Left lung (tissue), 10 donors: ENCODE data around the gene ATXN2L. TPM values are rescaled to one million over a fixed set of nuclear protein-coding genes. Genes with fewer than 3 reads are reported as not detected.
A peak's percentile ranks its signal among the peaks of the same experiment; 100 is the strongest.
"Not testable (repeated sequence)": the region's sequence is repeated elsewhere in the genome, so short reads cannot be mapped to it uniquely, and the experiment has no call there.

Source experiments
- ATAC-seq: fragments of 200-7000 bp; cut with Tn5 transposase; one replicate; pipeline ENCODE4 v1.9.1; 2020; ENCODE audit warnings: moderate library complexity
- DNase-seq, 4 donors: peaks; one replicate each; pipeline ENCODE4 v3.0.0-alpha.2; 2013 to 2020
- H3K27ac ChIP-seq, 2 donors: fragments of 200-600 bp; sonication (generic) in 1 of 2; one replicate each; pipeline versions ENCODE4 v1.5.0 to v1.8.0; 2020 to 2021
- H3K27me3 ChIP-seq, 2 donors: fragments of 200-600 bp; sonication (generic) in 1 of 2; one replicate each; pipeline versions ENCODE4 v1.5.0 to v1.8.0; 2020 to 2021
- H3K36me3 ChIP-seq, 2 donors: fragments of 200-600 bp; sonication (generic) in 1 of 2; one replicate each; pipeline versions ENCODE4 v1.5.0 to v1.8.0; 2020 to 2021
- H3K4me1 ChIP-seq, 2 donors: fragments of 200-600 bp; one replicate each; pipeline ENCODE4 v1.8.0; 2021
- H3K4me3 ChIP-seq, 2 donors: fragments of 200-600 bp; sonication (generic) in 1 of 2; one replicate each; pipeline versions ENCODE4 v1.5.0 to v1.8.0; 2020 to 2021; ENCODE audit warnings: mild to moderate bottlenecking in 1 of 2
- H3K9me3 ChIP-seq, 2 donors: fragments of 200-600 bp; sonication (generic) in 1 of 2; one replicate each; pipeline versions ENCODE4 v1.5.0 to v1.8.0; 2020 to 2021
- CTCF ChIP-seq, 2 donors: fragments of 200-600 bp; sonication (generic) in 1 of 2; IDR thresholded peaks; one replicate each; pipeline versions ENCODE4 v1.5.0 to v1.8.0; 2021; ENCODE audit warnings: antibody characterized with exemption in 2 of 2
- intact Hi-C, 2 donors: fragments of 100-400 bp; cut with DNase I; formaldehyde crosslinking; loops; one replicate each; pipeline versions ENCODE4 v1.11.2 to v1.14.2; 2022
- polyA plus RNA-seq, 6 donors: library from polyadenylated mRNA; unstranded; fragments of 120-200 nt; gene quantifications; one replicate each; pipeline ENCODE4 v1.2.1, GENCODE V29; 2013; ENCODE audit not compliant: insufficient read length in 6 of 6
- total RNA-seq, 2 donors: library from RNA; stranded (reverse); fragmentation: NEBNext Ultra II Directional; extraction: Animal tissue kit (Norgen Biotek cat#: 25700); gene quantifications; one replicate each; pipeline ENCODE4 v1.2.1, GENCODE V29; 2021
- donor health status: DM: no; HTN: yes; CAD: no.
- donor health status: DM: no; HTN: no; CAD: no.

The ATXN2L gene
- total and polyA plus RNA-seq, 8 donors: 87.2 to 153 (median 106) TPM

- H3K9me3 ChIP-seq: no peaks in the 10 kb centered on the region
- ATAC-seq (no peak), DNase-seq (peak in 1 of 4 donors; percentile 31)
- intact Hi-C loops: loop anchor here in 1 of 2 donors (10.0 kb wide), 1 partner anchor 115 kb away; the partner anchor contains the start of gene CD19
- H3K27me3 ChIP-seq: no peaks in the 10 kb centered on the region
- peaks cover 6 to 27% of the 10 kb centered on the region in 2 donors for H3K4me1 ChIP-seq
- H3K27ac ChIP-seq: peak overlapping the region in 1 of 2 donors; percentile 48
- H3K4me3 ChIP-seq: no peak overlapping the region
- no peaks in the 10 kb centered on the region for H3K36me3 ChIP-seq
- no peak for TF ChIP-seq CTCF (IDR thresholded peaks at IDR 0.05)
Measured at GRCh38 chr16:28820016-28820415, 2.8 kb upstream of the ATXN2L start.

- not testable (repeated sequence) for H3K36me3 ChIP-seq, ATAC-seq, H3K27me3 ChIP-seq, H3K4me3 ChIP-seq, H3K9me3 ChIP-seq
- peak in 1 of 4 donors; percentile 10 for DNase-seq
- intact Hi-C loops: loop anchor here in 1 of 2 donors (10.0 kb wide), 1 partner anchor 114 kb away; the partner anchor contains the start of gene CD19
- Histone ChIP-seq H3K4me1 (peaks cover 11 to 32% of the 10 kb centered on the region in 2 donors), H3K27ac (peak overlapping the region in 1 of 2 donors; percentile 48)
Measured at GRCh38 chr16:28820546-28820945, 2.3 kb upstream of the ATXN2L start.

GRCh38 chr16:28821874-28822519, 802 bp upstream of the ATXN2L start:
- Histone ChIP-seq H3K36me3 (peaks cover 0 to 19% of the 10 kb centered on the region in 2 donors), H3K27ac (peak overlapping the region; percentile 97 to 99), H3K27me3 (no peaks in the 10 kb centered on the region), H3K9me3 (no peaks in the 10 kb centered on the region), H3K4me1 (peaks cover 11 to 41% of the 10 kb centered on the region in 2 donors), H3K4me3 (peak overlapping the region; percentile 99)
- ATAC-seq (no peak), DNase-seq (peak in 1 of 4 donors; percentile 34)
- intact Hi-C loops: loop anchor here in 1 of 2 donors (10.0 kb wide), 1 partner anchor 113 kb away; the partner anchor contains the start of gene CD19
- no peak for TF ChIP-seq CTCF (IDR thresholded peaks at IDR 0.05)

GRCh38 chr16:28823291-28823872, 583 bp downstream of the ATXN2L start:
- Histone ChIP-seq H3K27me3 (no peaks in the 10 kb centered on the region), H3K4me1 (peaks cover 11 to 41% of the 10 kb centered on the region in 2 donors), H3K4me3 (peak overlapping the region; percentile 99), H3K9me3 (no peaks in the 10 kb centered on the region), H3K36me3 (peaks cover 0 to 32% of the 10 kb centered on the region in 2 donors), H3K27ac (peak overlapping the region; percentile 97 to 99)
- DNase-seq (peak in 2 of 4 donors; percentile 5 to 86), ATAC-seq (peak; percentile 0)
- intact Hi-C loops: loop anchor here in 1 of 2 donors (10.0 kb wide), 1 partner anchor 111 kb away; the partner anchor contains the start of gene CD19
- TF ChIP-seq CTCF (IDR thresholded peaks at IDR 0.05): no peak

- no peaks in the 10 kb centered on the region for H3K9me3 ChIP-seq
- peak; percentile 93 for ATAC-seq
- peaks cover 0 to 40% of the 10 kb centered on the region in 2 donors for H3K36me3 ChIP-seq
- peak overlapping the region; percentile 97 to 99 for H3K27ac ChIP-seq
- peak; percentile 98 to 99 (median 98) for DNase-seq
- peak; percentile 15 to 38 for TF ChIP-seq CTCF (IDR thresholded peaks at IDR 0.05)
- intact Hi-C loops: loop anchor here in 1 of 2 donors (10.0 kb wide), 1 partner anchor 111 kb away; the partner anchor contains the start of gene CD19
- H3K4me1 ChIP-seq: peaks cover 11 to 41% of the 10 kb centered on the region in 2 donors
- peak overlapping the region; percentile 99 for H3K4me3 ChIP-seq
- no peaks in the 10 kb centered on the region for H3K27me3 ChIP-seq
Measured at GRCh38 chr16:28823873-28824716, 1.3 kb downstream of the ATXN2L start.
